Transverse colon (tissue), 4 donors: ENCODE results near the gene CRAMP1. TPM values are rescaled to one million over a fixed set of nuclear protein-coding genes. Genes with fewer than 3 reads are reported as not detected.

Experiments
- DNase-seq: peaks from one replicate; pipeline ENCODE4 v3.0.0-alpha.2; 2019
- H3K27ac ChIP-seq, 4 donors: fragments of 200-600 bp; sonication (generic); 2 replicates each; pipeline ENCODE4 v1.5.1; 2016 to 2018; ENCODE audit warnings: inconsistent platforms in 4 of 4
- H3K27me3 ChIP-seq: fragments of 200-600 bp; sonication (generic); 2 replicates; pipeline ENCODE4 v1.5.1; 2017; ENCODE audit warnings: inconsistent platforms
- H3K36me3 ChIP-seq, 4 donors: fragments of 200-600 bp; sonication (generic); 2 replicates each; pipeline ENCODE4 v1.5.1; 2017 to 2019; ENCODE audit warnings: inconsistent platforms in 4 of 4
- H3K4me1 ChIP-seq, 4 donors: fragments of 200-600 bp; sonication (generic); 2 replicates each; pipeline ENCODE4 v1.5.1; 2017 to 2020; ENCODE audit warnings: inconsistent platforms in 4 of 4
- H3K4me3 ChIP-seq, 4 donors: fragments of 200-600 bp; sonication (generic); 1 replicate in 1 of 4; 2 replicates in 3 of 4; pipeline versions ENCODE4 v1.5.1 to v1.6.1; 2017 to 2019; ENCODE audit warnings: inconsistent platforms in 4 of 4
- H3K9me3 ChIP-seq, 2 donors: fragments of 200-600 bp; sonication (generic); 2 replicates each; pipeline ENCODE4 v1.5.1; 2017 to 2019; ENCODE audit warnings: inconsistent platforms in 2 of 2
- CTCF ChIP-seq, 5 experiments: fragments of 200-600 bp in 3 of 5; fragments of 450-650 bp in 2 of 5; sonication (generic) in 3 of 5; IDR thresholded peaks; 1 replicate in 2 of 5; 2 replicates in 3 of 5; pipeline ENCODE4 v1.5.1; 2016 to 2017; ENCODE audit warnings: antibody characterized with exemption in 5 of 5, inconsistent platforms in 3 of 5, mild to moderate bottlenecking in 2 of 5, moderate library complexity in 1 of 5
- EP300 ChIP-seq: sonication (generic); formaldehyde crosslinking; IDR thresholded peaks from one replicate; pipeline ENCODE4 v1.6.1; 2017; ENCODE audit warnings: antibody characterized with exemption, low read depth
- POLR2A ChIP-seq: fragments of 450-650 bp; IDR thresholded peaks from one replicate; pipeline ENCODE4 v1.6.1; 2016; ENCODE audit warnings: antibody characterized with exemption, mild to moderate bottlenecking, moderate library complexity
- POLR2AphosphoS5 ChIP-seq, 3 donors: sonication (generic); formaldehyde crosslinking; IDR thresholded peaks; one replicate each; pipeline ENCODE4 v1.6.1; 2016; ENCODE audit warnings: antibody characterized with exemption in 3 of 3
- WGBS, 2 donors: methylation state at CpG; one replicate each; pipeline ENCODE4 v1.1.5; 2018; ENCODE audit warnings: low coverage in 1 of 2; 5-methylcytosine and 5-hydroxymethylcytosine counted together
- in situ Hi-C, 4 donors: fragments of 200-750 bp; cut with MboI; loops; one replicate each; pipeline versions ENCODE4 v1.15.0 to v1.15.1; 2017; ENCODE audit warnings: low sequenced_read_pairs in 3 of 4, low pct_ligation_motif_present in 1 of 4, low pct_unique_long_range_greater_than_20kb in 1 of 4
- intact Hi-C: fragments of 100-400 bp; cut with DNase I; formaldehyde crosslinking; loops from one replicate; pipeline ENCODE4 v1.15.1; 2023; ENCODE audit warnings: low total_unique reads
- total RNA-seq, 4 donors: library from RNA; depleted of rRNA; stranded (reverse); fragments of >200 nt; gene quantifications; one replicate each; pipeline ENCODE4 v1.1.0, GENCODE V29; 2016

The CRAMP1 gene
- total RNA-seq, 4 donors from 2014 or later: 10.1 to 52.7 (median 16.2) TPM

- no peak overlapping the region for H3K4me3 ChIP-seq
- H3K4me1 ChIP-seq: no peaks in the 10 kb centered on the region
- no peak overlapping the region for H3K27ac ChIP-seq
- in situ Hi-C loops (no loop called here), intact Hi-C loops (no loop called here)
- TF ChIP-seq CTCF (IDR thresholded peaks at IDR 0.05) (no peak), POLR2A (no peak), EP300 (no peak), POLR2AphosphoS5 (IDR thresholded peaks at IDR 0.05) (no peak)
- no peak for DNase-seq
- H3K27me3 ChIP-seq: no peaks in the 10 kb centered on the region
- H3K9me3 ChIP-seq: no peaks in the 10 kb centered on the region
- WGBS, 2 donors: 93% methylated on average over 21 of the region's 21 CpGs; no CpG with 5 or more reads in 1 of the 2 donors
- peaks cover 0 to 16% (median 2%) of the 10 kb centered on the region in 4 donors for H3K36me3 ChIP-seq
These were observed 79.8 kb downstream of the CRAMP1 start for GRCh38 chr16:1691956-1692355.

- Histone ChIP-seq H3K4me1 (no peaks in the 10 kb centered on the region), H3K36me3 (peaks cover 0 to 17% (median 5%) of the 10 kb centered on the region in 4 donors), H3K4me3 (no peak overlapping the region), H3K27me3 (no peaks in the 10 kb centered on the region), H3K9me3 (no peaks in the 10 kb centered on the region), H3K27ac (no peak overlapping the region)
- intact Hi-C loops: no loop called here
- DNase-seq: no peak
- in situ Hi-C loops: no loop called here
- TF ChIP-seq POLR2AphosphoS5 (IDR thresholded peaks at IDR 0.05): no peak
- TF ChIP-seq EP300: no peak
- no peak for TF ChIP-seq CTCF (IDR thresholded peaks at IDR 0.05)
- no peak for TF ChIP-seq POLR2A
- 92 to 97% methylated on average over 2 to 5 of the region's 5 CpGs for WGBS, 2 donors
These were observed 84.7 kb downstream of the CRAMP1 start for GRCh38 chr16:1696863-1697262.

- WGBS, 2 donors: 97 to 100% methylated on average over 1 to 10 of the region's 10 CpGs
- in situ Hi-C loops (no loop called here), intact Hi-C loops (no loop called here)
- no peak for DNase-seq
- TF ChIP-seq CTCF (IDR thresholded peaks at IDR 0.05): no peak
- TF ChIP-seq EP300: no peak
- TF ChIP-seq POLR2AphosphoS5 (IDR thresholded peaks at IDR 0.05): no peak
- TF ChIP-seq POLR2A: no peak
- Histone ChIP-seq H3K4me1 (no peaks in the 10 kb centered on the region), H3K27me3 (no peaks in the 10 kb centered on the region), H3K9me3 (no peaks in the 10 kb centered on the region), H3K36me3 (peaks cover 0 to 16% (median 0%) of the 10 kb centered on the region in 4 donors), H3K4me3 (no peak overlapping the region), H3K27ac (no peak overlapping the region)
These were observed 86.5 kb downstream of the CRAMP1 start for GRCh38 chr16:1698680-1699079.

- TF ChIP-seq POLR2AphosphoS5 (IDR thresholded peaks at IDR 0.05) (no peak), EP300 (no peak), CTCF (IDR thresholded peaks at IDR 0.05) (no peak), POLR2A (no peak)
- Histone ChIP-seq H3K27ac (no peak overlapping the region), H3K36me3 (peaks cover 0 to 16% (median 0%) of the 10 kb centered on the region in 4 donors), H3K4me3 (no peak overlapping the region), H3K9me3 (no peaks in the 10 kb centered on the region), H3K27me3 (no peaks in the 10 kb centered on the region), H3K4me1 (peaks cover 0 to 8% (median 6%) of the 10 kb centered on the region in 4 donors)
- 95% methylated on average over 3 of the region's 3 CpGs; no CpG with 5 or more reads in 1 of the 2 donors for WGBS, 2 donors
- no peak for DNase-seq
- intact Hi-C loops: no loop called here
- in situ Hi-C loops: no loop called here
These were observed 88.1 kb downstream of the CRAMP1 start for GRCh38 chr16:1700246-1700645.
